Astrocyte (in vitro differentiated cells and primary cell): ENCODE data around the gene TRIAP1. TPM values are rescaled to one million over a fixed set of nuclear protein-coding genes. Genes with fewer than 3 reads are reported as not detected.
"Not testable (repeated sequence)": the region's sequence is repeated elsewhere in the genome, so short reads cannot be mapped to it uniquely, and the experiment has no call there.

Source experiments
- DNase-seq: peaks from one replicate; pipeline ENCODE4 v3.0.0-alpha.2; 2010; ENCODE audit warnings: low read depth
- FAIRE-seq: peaks from 2 replicates; lab custom pipeline; 2011; peaks lifted over from hg19 to GRCh38; lab: Jason Lieb, UNC
- H2AFZ ChIP-seq: 2 replicates; pipeline ENCODE4 v1.6.0; 2012; ENCODE audit warnings: low read depth, low read length, inconsistent platforms
- H3K27ac ChIP-seq: 2 replicates; pipeline ENCODE4 v1.5.1; 2011; ENCODE audit warnings: low read depth, low read length, inconsistent platforms
- H3K27me3 ChIP-seq: 2 replicates; pipeline ENCODE4 v1.6.0; 2011; ENCODE audit warnings: low read length, inconsistent platforms; ENCODE audit not compliant: insufficient read depth
- H3K36me3 ChIP-seq: 2 replicates; pipeline ENCODE4 v1.5.1; 2011; ENCODE audit warnings: low read length, inconsistent platforms; ENCODE audit not compliant: insufficient read depth
- H3K4me1 ChIP-seq: 2 replicates; pipeline ENCODE4 v1.5.1; 2011; ENCODE audit warnings: low read length, inconsistent platforms; ENCODE audit not compliant: insufficient read depth
- H3K4me2 ChIP-seq: 2 replicates; pipeline ENCODE4 v1.6.0; 2012; ENCODE audit warnings: low read length, inconsistent platforms
- H3K4me3 ChIP-seq: 2 replicates; pipeline ENCODE4 v1.5.1; 2011; ENCODE audit warnings: low read depth, mild to moderate bottlenecking, low read length, inconsistent platforms; ENCODE audit not compliant: insufficient read depth
- H3K79me2 ChIP-seq: 2 replicates; pipeline ENCODE4 v1.6.0; 2012; ENCODE audit warnings: mild to moderate bottlenecking, low read length, inconsistent platforms; ENCODE audit not compliant: insufficient read depth
- H3K9ac ChIP-seq: 2 replicates; pipeline ENCODE4 v1.6.0; 2012; ENCODE audit warnings: mild to moderate bottlenecking, low read length, inconsistent platforms
- H3K9me3 ChIP-seq: 2 replicates; pipeline ENCODE4 v1.5.1; 2012; ENCODE audit warnings: low read depth, mild to moderate bottlenecking, low read length, inconsistent platforms; ENCODE audit not compliant: insufficient read depth
- H4K20me1 ChIP-seq: 2 replicates; pipeline ENCODE4 v1.6.0; 2012; ENCODE audit warnings: low read length, inconsistent platforms; ENCODE audit not compliant: insufficient read depth
- H3K27ac Mint-ChIP-seq: one replicate; pipeline ENCODE4 v1.8.0; 2021; ENCODE audit warnings: mild to moderate bottlenecking, mixed read lengths; ENCODE audit not compliant: unreplicated experiment
- H3K27me3 Mint-ChIP-seq: one replicate; pipeline ENCODE4 v1.8.0; 2021; ENCODE audit warnings: low read depth, mixed read lengths; ENCODE audit not compliant: unreplicated experiment
- H3K36me3 Mint-ChIP-seq: one replicate; pipeline ENCODE4 v1.8.0; 2021; ENCODE audit warnings: low read depth, mixed read lengths; ENCODE audit not compliant: unreplicated experiment
- H3K4me1 Mint-ChIP-seq: one replicate; pipeline ENCODE4 v1.8.0; 2021; ENCODE audit warnings: low read depth, mixed read lengths; ENCODE audit not compliant: unreplicated experiment
- H3K4me3 Mint-ChIP-seq: one replicate; pipeline ENCODE4 v1.8.0; 2021; ENCODE audit warnings: mild to moderate bottlenecking, moderate library complexity, mixed read lengths; ENCODE audit not compliant: unreplicated experiment
- H3K9me3 Mint-ChIP-seq: one replicate; pipeline ENCODE4 v1.8.0; 2021; ENCODE audit warnings: mild to moderate bottlenecking, mixed read lengths; ENCODE audit not compliant: unreplicated experiment
- EZH2 ChIP-seq: IDR thresholded peaks from 2 replicates; pipeline ENCODE4 v1.6.1; 2012; ENCODE audit warnings: mild to moderate bottlenecking, low read length, inconsistent platforms; ENCODE audit not compliant: insufficient read depth
- total RNA-seq: library from RNA; stranded (reverse); gene quantifications from 2 replicates; pipeline ENCODE4 v1.2.1, GENCODE V29; 2021
- TF ChIP-seq, protein P1 (sequence below): IDR thresholded peaks from 2 replicates; pipeline ENCODE4 v1.5.1; 2011; ENCODE audit warnings: low read depth, mild to moderate bottlenecking, inconsistent platforms, low read length, moderate library complexity; ENCODE audit not compliant: insufficient read depth

TRIAP1 gene
- total RNA-seq, 1 donor from 2014 or later: 54.0 TPM

DNA sequence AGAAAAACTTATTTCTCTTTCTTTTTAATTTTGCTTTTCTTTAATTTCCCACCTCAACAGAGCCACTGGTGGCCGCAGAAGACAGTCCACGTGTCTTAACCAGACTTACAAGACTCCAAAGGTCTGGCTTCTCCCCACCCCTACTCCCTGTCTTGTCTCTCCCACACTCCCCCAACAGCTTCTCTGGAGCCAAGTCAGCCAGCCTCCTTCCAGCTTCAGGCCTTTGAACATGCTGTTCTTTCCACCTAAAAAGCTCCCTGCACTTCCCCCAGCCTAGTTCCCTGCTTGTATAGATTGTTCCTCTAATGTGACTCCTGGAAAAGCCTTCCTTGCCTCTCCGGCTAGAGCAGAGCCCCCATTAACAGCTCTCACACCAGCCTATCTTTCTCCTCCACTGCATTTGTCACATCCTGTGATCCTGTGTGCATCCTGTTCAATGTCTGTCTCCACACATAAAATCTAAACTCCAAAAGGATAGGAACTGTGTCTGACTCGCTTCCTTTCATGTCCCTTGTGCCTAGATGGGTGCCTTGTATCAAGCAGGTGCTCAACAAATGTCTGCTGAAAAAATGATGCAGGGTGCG, 42.0 kb upstream of the TRIAP1 start:
- DNase-seq (no peak), FAIRE-seq (no peak)
- H3K27ac ChIP-seq: no peak overlapping the region
- Mint-ChIP-seq H3K27ac (peak overlapping the region; percentile 55), H3K4me1 (peaks cover 4% of the 10 kb centered on the region), H3K4me3 (peak overlapping the region; percentile 20), H3K9me3 (no peaks in the 10 kb centered on the region), H3K27me3 (no peaks in the 10 kb centered on the region), H3K36me3 (peaks cover 14% of the 10 kb centered on the region)
- peaks cover 3% of the 10 kb centered on the region for H4K20me1 ChIP-seq
- H3K9me3 ChIP-seq: no peaks in the 10 kb centered on the region
- no peak overlapping the region for H2AFZ ChIP-seq
- TF ChIP-seq EZH2: no peak
- TF ChIP-seq, protein P1, sequence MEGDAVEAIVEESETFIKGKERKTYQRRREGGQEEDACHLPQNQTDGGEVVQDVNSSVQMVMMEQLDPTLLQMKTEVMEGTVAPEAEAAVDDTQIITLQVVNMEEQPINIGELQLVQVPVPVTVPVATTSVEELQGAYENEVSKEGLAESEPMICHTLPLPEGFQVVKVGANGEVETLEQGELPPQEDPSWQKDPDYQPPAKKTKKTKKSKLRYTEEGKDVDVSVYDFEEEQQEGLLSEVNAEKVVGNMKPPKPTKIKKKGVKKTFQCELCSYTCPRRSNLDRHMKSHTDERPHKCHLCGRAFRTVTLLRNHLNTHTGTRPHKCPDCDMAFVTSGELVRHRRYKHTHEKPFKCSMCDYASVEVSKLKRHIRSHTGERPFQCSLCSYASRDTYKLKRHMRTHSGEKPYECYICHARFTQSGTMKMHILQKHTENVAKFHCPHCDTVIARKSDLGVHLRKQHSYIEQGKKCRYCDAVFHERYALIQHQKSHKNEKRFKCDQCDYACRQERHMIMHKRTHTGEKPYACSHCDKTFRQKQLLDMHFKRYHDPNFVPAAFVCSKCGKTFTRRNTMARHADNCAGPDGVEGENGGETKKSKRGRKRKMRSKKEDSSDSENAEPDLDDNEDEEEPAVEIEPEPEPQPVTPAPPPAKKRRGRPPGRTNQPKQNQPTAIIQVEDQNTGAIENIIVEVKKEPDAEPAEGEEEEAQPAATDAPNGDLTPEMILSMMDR: no peak
- no peaks in the 10 kb centered on the region for H3K36me3 ChIP-seq
- no peak overlapping the region for H3K9ac ChIP-seq
- H3K4me1 ChIP-seq: no peaks in the 10 kb centered on the region
- no peak overlapping the region for H3K4me2 ChIP-seq
- H3K79me2 ChIP-seq: no peaks in the 10 kb centered on the region
- no peak overlapping the region for H3K4me3 ChIP-seq
- no peaks in the 10 kb centered on the region for H3K27me3 ChIP-seq

DNA sequence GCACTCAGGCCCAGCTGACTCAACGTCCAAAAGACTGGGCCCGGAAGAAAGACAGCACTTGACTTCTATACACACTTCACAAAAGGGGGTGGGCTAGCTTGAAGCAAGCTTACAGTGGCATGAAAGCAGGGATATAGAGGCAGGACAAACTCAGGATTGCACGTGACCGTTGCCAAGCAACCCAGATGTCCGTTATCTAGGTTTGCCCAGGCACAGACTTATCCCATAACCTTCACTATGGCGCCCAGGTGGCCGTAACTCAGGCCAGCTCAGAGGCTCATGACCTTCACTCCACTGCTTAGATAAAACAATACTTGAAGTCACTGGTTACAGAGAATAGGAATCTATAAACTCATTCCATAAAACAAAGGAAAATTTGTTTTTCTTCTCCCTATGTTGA, 41.4 kb upstream of the TRIAP1 start:
- H3K4me2 ChIP-seq, H3K9me3 ChIP-seq, H3K9ac ChIP-seq, H3K27ac Mint-ChIP-seq, H3K36me3 ChIP-seq, H3K4me3 ChIP-seq, H3K27me3 Mint-ChIP-seq, H3K9me3 Mint-ChIP-seq, H3K79me2 ChIP-seq, DNase-seq, H3K27ac ChIP-seq, FAIRE-seq, H3K27me3 ChIP-seq, H3K4me1 Mint-ChIP-seq, H3K4me1 ChIP-seq, H4K20me1 ChIP-seq, H2AFZ ChIP-seq, H3K4me3 Mint-ChIP-seq: not testable (repeated sequence)
- peaks cover 16% of the 10 kb centered on the region for H3K36me3 Mint-ChIP-seq

DNA sequence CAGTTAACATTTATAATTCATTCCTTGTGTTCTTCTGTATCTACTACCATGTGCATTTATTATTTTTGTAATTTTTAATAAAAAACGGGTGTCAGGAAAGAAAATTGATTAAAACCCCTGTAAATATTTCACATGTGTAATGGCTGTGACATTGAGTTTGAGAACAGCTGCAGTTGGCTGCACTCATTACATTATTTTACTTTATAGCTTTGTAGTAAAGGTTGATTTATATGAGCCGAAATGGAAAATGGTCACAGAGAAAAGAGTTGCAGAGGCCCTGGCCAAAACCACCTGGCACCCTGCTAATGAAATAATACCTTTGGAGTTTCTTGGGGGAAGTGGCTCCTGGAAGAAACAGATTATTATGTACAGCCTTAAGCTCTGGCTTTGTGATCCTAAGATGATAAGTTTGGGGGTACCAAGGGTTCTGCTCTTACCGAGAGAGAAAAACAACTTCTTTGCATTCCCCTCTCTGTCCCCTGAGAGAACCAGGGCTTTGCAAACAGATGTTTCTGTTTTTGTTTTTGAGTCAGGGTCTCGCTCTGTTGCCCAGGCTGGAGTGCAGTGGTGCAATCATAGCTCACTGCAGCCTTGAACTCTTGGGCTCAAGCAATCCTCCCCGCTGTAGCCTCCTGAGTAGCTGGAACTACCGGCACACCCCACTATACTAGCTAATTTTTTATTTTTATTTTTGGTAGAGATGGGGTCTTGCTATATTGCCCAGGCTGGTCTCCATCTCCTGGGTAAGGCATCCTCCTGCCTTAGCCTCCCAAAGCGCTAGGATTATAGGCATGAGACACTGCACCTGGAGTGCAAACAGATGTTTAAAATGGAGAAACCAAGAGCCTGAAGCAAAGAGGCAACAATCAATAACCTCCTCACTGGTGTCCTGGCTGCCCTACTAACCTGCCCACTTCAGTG, 40.0 kb upstream of the TRIAP1 start:
- no peak for FAIRE-seq
- H3K36me3 Mint-ChIP-seq: peaks cover 18% of the 10 kb centered on the region
- H3K4me3 Mint-ChIP-seq: no peak overlapping the region

More for the DNA sequence above, 40.0 kb upstream of the TRIAP1 start:
- Histone ChIP-seq H3K9me3 (no peaks in the 10 kb centered on the region), H3K9ac (no peak overlapping the region), H4K20me1 (peaks cover 1% of the 10 kb centered on the region), H3K79me2 (no peaks in the 10 kb centered on the region), H3K4me1 (no peaks in the 10 kb centered on the region), H3K27ac (no peak overlapping the region), H3K4me2 (no peak overlapping the region), H3K27me3 (no peaks in the 10 kb centered on the region), H3K4me3 (no peak overlapping the region), H2AFZ (no peak overlapping the region), H3K36me3 (no peaks in the 10 kb centered on the region)
- no peak overlapping the region for H3K27ac Mint-ChIP-seq
- H3K27me3 Mint-ChIP-seq: no peaks in the 10 kb centered on the region
- TF ChIP-seq, protein P1: no peak
- no peak for TF ChIP-seq EZH2
- peaks cover 4% of the 10 kb centered on the region for H3K4me1 Mint-ChIP-seq
- DNase-seq: no peak
- H3K9me3 Mint-ChIP-seq: no peaks in the 10 kb centered on the region
